Cardiac muscle cell (in vitro differentiated cells and primary cell): ENCODE results near the gene HSD17B7. TPM values are rescaled to one million over a fixed set of nuclear protein-coding genes. Genes with fewer than 3 reads are reported as not detected.
A peak's percentile ranks its signal among the peaks of the same experiment; 100 is the strongest.

Source experiments
- DNase-seq, 2 donors: peaks; one replicate each; pipeline versions ENCODE4 v3.0.0 to v3.0.0-alpha.2; 2010 to 2017; ENCODE audit warnings: low read depth in 1 of 2, low spot score in 1 of 2
- H3K27ac ChIP-seq: fragments of 200-600 bp; sonication (generic); 2 replicates; pipeline ENCODE4 v1.5.1; 2016
- H3K27me3 ChIP-seq: fragments of 200-600 bp; sonication (generic); 2 replicates; pipeline ENCODE4 v1.6.0; 2016; ENCODE audit warnings: control low read depth
- H3K36me3 ChIP-seq: fragments of 200-600 bp; sonication (generic); 2 replicates; pipeline ENCODE4 v1.5.1; 2016; ENCODE audit warnings: control low read depth
- H3K4me1 ChIP-seq: fragments of 200-600 bp; sonication (generic); 2 replicates; pipeline ENCODE4 v1.8.1; 2017; ENCODE audit warnings: low read depth, mild to moderate bottlenecking, mixed run types
- H3K4me3 ChIP-seq: fragments of 200-600 bp; sonication (generic); 2 replicates; pipeline ENCODE4 v1.5.1; 2016; ENCODE audit warnings: mild to moderate bottlenecking
- H3K9me3 ChIP-seq: fragments of 200-600 bp; sonication (generic); 2 replicates; pipeline ENCODE4 v1.5.1; 2017; ENCODE audit warnings: low read depth, mild to moderate bottlenecking, control low read depth
- polyA plus RNA-seq: library from polyadenylated mRNA; unstranded; fragments of >200 nt; fragmentation: Nextera tagmentation; extraction: Ambion mirVana; gene quantifications from 2 replicates; pipeline ENCODE4 v1.2.1, GENCODE V29; 2016
- total RNA-seq: library from RNA; depleted of rRNA; stranded (reverse); fragments of >200 nt; gene quantifications from 2 replicates; pipeline ENCODE4 v1.2.3, GENCODE V29; 2016
- TF ChIP-seq, protein P1 (sequence below): IDR thresholded peaks from 2 replicates; pipeline ENCODE4 v1.5.1; 2012; ENCODE audit warnings: low read depth, mild to moderate bottlenecking, low read length

The HSD17B7 gene
- total and polyA plus RNA-seq, 2 experiments from 2014 or later: 12.7 to 48.7 TPM

GRCh38 chr1:162859191-162859590, 68.7 kb downstream of the HSD17B7 start:
- Histone ChIP-seq H3K4me1 (peaks cover 11% of the 10 kb centered on the region), H3K27ac (no peak overlapping the region), H3K4me3 (no peak overlapping the region), H3K36me3 (no peaks in the 10 kb centered on the region), H3K27me3 (no peaks in the 10 kb centered on the region), H3K9me3 (no peaks in the 10 kb centered on the region)
- no peak for DNase-seq
- TF ChIP-seq, protein P1, sequence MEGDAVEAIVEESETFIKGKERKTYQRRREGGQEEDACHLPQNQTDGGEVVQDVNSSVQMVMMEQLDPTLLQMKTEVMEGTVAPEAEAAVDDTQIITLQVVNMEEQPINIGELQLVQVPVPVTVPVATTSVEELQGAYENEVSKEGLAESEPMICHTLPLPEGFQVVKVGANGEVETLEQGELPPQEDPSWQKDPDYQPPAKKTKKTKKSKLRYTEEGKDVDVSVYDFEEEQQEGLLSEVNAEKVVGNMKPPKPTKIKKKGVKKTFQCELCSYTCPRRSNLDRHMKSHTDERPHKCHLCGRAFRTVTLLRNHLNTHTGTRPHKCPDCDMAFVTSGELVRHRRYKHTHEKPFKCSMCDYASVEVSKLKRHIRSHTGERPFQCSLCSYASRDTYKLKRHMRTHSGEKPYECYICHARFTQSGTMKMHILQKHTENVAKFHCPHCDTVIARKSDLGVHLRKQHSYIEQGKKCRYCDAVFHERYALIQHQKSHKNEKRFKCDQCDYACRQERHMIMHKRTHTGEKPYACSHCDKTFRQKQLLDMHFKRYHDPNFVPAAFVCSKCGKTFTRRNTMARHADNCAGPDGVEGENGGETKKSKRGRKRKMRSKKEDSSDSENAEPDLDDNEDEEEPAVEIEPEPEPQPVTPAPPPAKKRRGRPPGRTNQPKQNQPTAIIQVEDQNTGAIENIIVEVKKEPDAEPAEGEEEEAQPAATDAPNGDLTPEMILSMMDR: no peak

GRCh38 chr1:162861101-162861500, 70.6 kb downstream of the HSD17B7 start, which contains the start of gene CCDC190:
CCDC190 (minus strand) TSS chr1:162861175; CDS start chr1:162859646, 1,529 bp downstream.
- H3K4me3 ChIP-seq: no peak within 1 kb of the TSS
- peak within 1 kb of the TSS; percentile 79 for H3K27ac ChIP-seq
- H3K27me3 ChIP-seq: no peaks in the 10 kb centered on the region
- H3K36me3 ChIP-seq: no peaks in the 10 kb centered on the region
- peak; percentile 47 to 59 for DNase-seq
- TF ChIP-seq, protein P1: no peak
- H3K4me1 ChIP-seq: peaks cover 11% of the 10 kb centered on the region
- H3K9me3 ChIP-seq: no peaks in the 10 kb centered on the region

- Histone ChIP-seq H3K9me3 (no peaks in the 10 kb centered on the region), H3K4me1 (peaks cover 11% of the 10 kb centered on the region), H3K36me3 (no peaks in the 10 kb centered on the region), H3K27me3 (no peaks in the 10 kb centered on the region), H3K4me3 (no peak overlapping the region), H3K27ac (peak overlapping the region; percentile 79)
- TF ChIP-seq, protein P1: no peak
- no peak for DNase-seq
Measured at GRCh38 chr1:162861625-162862024, 71.1 kb downstream of the HSD17B7 start.

Other genes with a start within 250 kb of the HSD17B7 start
- 25.7 and 28.9 TPM in 2 replicates for gene UAP1, start 229.0 kb upstream of the HSD17B7 start, total RNA-seq
- gene UAP1, start 229.0 kb upstream of the HSD17B7 start, polyA plus RNA-seq: 24.0 and 41.6 TPM in 2 replicates
- gene DDR2, start 158.2 kb upstream of the HSD17B7 start, total RNA-seq: 1.4 and 1.6 TPM in 2 replicates
- 0.21 and 1.3 TPM in 2 replicates for gene DDR2, start 158.2 kb upstream of the HSD17B7 start, polyA plus RNA-seq
- not detected in 2 replicates for gene CCDC190, start 70.5 kb downstream of the HSD17B7 start, total RNA-seq
- gene CCDC190, start 70.5 kb downstream of the HSD17B7 start, polyA plus RNA-seq: not detected in 2 replicates